Natural killer cell (primary cell): ENCODE data around the gene SYT3. TPM values are rescaled to one million over a fixed set of nuclear protein-coding genes. Genes with fewer than 3 reads are reported as not detected.

Experiments
- ATAC-seq, 3 donors: fragments of 150-1000 bp in 2 of 3; fragments of 200-7000 bp in 1 of 3; cut with Tn5 transposase; 1 replicate in 1 of 3; 2 replicates in 2 of 3; pipeline ENCODE4 v1.10.0; 2021; ENCODE audit warnings: mild to moderate bottlenecking in 2 of 3, moderate library complexity in 2 of 3
- DNase-seq, 2 donors: peaks; one replicate each; pipeline versions ENCODE4 v3.0.0 to v3.0.0-alpha.2; 2013 to 2021; ENCODE audit warnings: mixed read lengths in 1 of 2
- H3K27ac ChIP-seq: one replicate; pipeline ENCODE4 v1.5.1; 2013; ENCODE audit warnings: mild to moderate bottlenecking, low read length
- H3K27me3 ChIP-seq: one replicate; pipeline ENCODE4 v1.6.1; 2013; ENCODE audit warnings: low read length; ENCODE audit not compliant: control insufficient read depth, insufficient read depth
- H3K36me3 ChIP-seq: one replicate; pipeline ENCODE4 v1.6.1; 2013; ENCODE audit warnings: low read length; ENCODE audit not compliant: control insufficient read depth, insufficient read depth
- H3K4me1 ChIP-seq: one replicate; pipeline ENCODE4 v1.6.1; 2013; ENCODE audit warnings: low read length; ENCODE audit not compliant: control insufficient read depth, insufficient read depth
- H3K4me3 ChIP-seq: one replicate; pipeline ENCODE4 v1.5.1; 2013; ENCODE audit warnings: low read length
- H3K9me3 ChIP-seq: one replicate; pipeline ENCODE4 v1.6.1; 2013; ENCODE audit warnings: low read length; ENCODE audit not compliant: control insufficient read depth, insufficient read depth
- H3K27ac Mint-ChIP-seq, 2 donors: one replicate each; pipeline ENCODE4 v1.8.0; 2022; ENCODE audit warnings: mild to moderate bottlenecking in 2 of 2, mixed read lengths in 2 of 2, moderate library complexity in 1 of 2
- H3K27me3 Mint-ChIP-seq, 2 donors: one replicate each; pipeline ENCODE4 v1.8.0; 2022; ENCODE audit warnings: low read depth in 2 of 2, mixed read lengths in 2 of 2
- H3K36me3 Mint-ChIP-seq: one replicate; pipeline ENCODE4 v1.8.0; 2022; ENCODE audit warnings: mixed read lengths
- H3K4me1 Mint-ChIP-seq, 2 donors: one replicate each; pipeline ENCODE4 v1.8.0; 2022; ENCODE audit warnings: mixed read lengths in 2 of 2
- H3K4me3 Mint-ChIP-seq: one replicate; pipeline ENCODE4 v1.8.0; 2022; ENCODE audit warnings: mild to moderate bottlenecking, moderate library complexity, mixed read lengths
- H3K9me3 Mint-ChIP-seq, 2 donors: one replicate each; pipeline ENCODE4 v1.8.0; 2022; ENCODE audit warnings: mixed read lengths in 2 of 2
- CTCF ChIP-seq: fragments of 200-600 bp; IDR thresholded peaks from one replicate; pipeline ENCODE4 v1.8.0; 2022; ENCODE audit warnings: antibody characterized with exemption
- WGBS: methylation state at CpG from one replicate; pipeline ENCODE4 v1.1.7; 2013; ENCODE audit warnings: missing lambda C conversion rate; ENCODE audit not compliant: insufficient coverage; 5-methylcytosine and 5-hydroxymethylcytosine counted together
- intact Hi-C: fragments of 100-400 bp; cut with micrococcal nuclease; formaldehyde crosslinking; loops from one replicate; pipeline ENCODE4 v1.14.2; 2022
- total RNA-seq, 4 donors: library from RNA; stranded (reverse); fragments of 120-200 nt in 1 of 4; gene quantifications; one replicate each; pipeline versions ENCODE4 v1.2.3 to v1.2.4, GENCODE V29; 2013 to 2022

The SYT3 gene
- total RNA-seq, 3 donors from 2014 or later (not counting 1 experiment from before 2014, with no cell fraction given): not detected

- peaks cover 5% of the 10 kb centered on the region for H3K4me1 ChIP-seq
- no peak for TF ChIP-seq CTCF
- no peak overlapping the region for H3K27ac ChIP-seq
- H3K9me3 ChIP-seq: no peaks in the 10 kb centered on the region
- H3K36me3 ChIP-seq: no peaks in the 10 kb centered on the region
- ATAC-seq: no peak
- intact Hi-C loops: no loop called here
- H3K4me3 Mint-ChIP-seq: no peak overlapping the region
- no peaks in the 10 kb centered on the region for H3K9me3 Mint-ChIP-seq
- H3K27me3 ChIP-seq: peaks cover 6% of the 10 kb centered on the region
- H3K4me3 ChIP-seq: no peak overlapping the region
- WGBS: 93% methylated on average over 6 of the region's 6 CpGs
- no peaks in the 10 kb centered on the region for H3K36me3 Mint-ChIP-seq
- DNase-seq: no peak
- peaks cover 21 to 24% of the 10 kb centered on the region in 2 donors for H3K27me3 Mint-ChIP-seq
- no peak overlapping the region for H3K27ac Mint-ChIP-seq
- no peaks in the 10 kb centered on the region for H3K4me1 Mint-ChIP-seq
Observed at GRCh38 chr19:50664204-50664603, 24.5 kb upstream of the SYT3 start.

GRCh38 chr19:50663482-50663790, 23.8 kb upstream of the SYT3 start:
- peaks cover 21 to 23% of the 10 kb centered on the region in 2 donors for H3K27me3 Mint-ChIP-seq
- 86% methylated on average over 1 of the region's 1 CpG for WGBS

GRCh38 chr19:50662651-50663481, 23.2 kb upstream of the SYT3 start:
- Mint-ChIP-seq H3K27me3 (peaks cover 23 to 26% of the 10 kb centered on the region in 2 donors), H3K9me3 (peaks cover 4 to 5% of the 10 kb centered on the region in 2 donors), H3K4me1 (peaks cover 7 to 9% of the 10 kb centered on the region in 2 donors), H3K36me3 (no peaks in the 10 kb centered on the region), H3K4me3 (peak overlapping the region; percentile 40), H3K27ac (no peak overlapping the region)
- H3K36me3 ChIP-seq: no peaks in the 10 kb centered on the region
- H3K4me1 ChIP-seq: peaks cover 19% of the 10 kb centered on the region
- DNase-seq (no peak), ATAC-seq (no peak)
- H3K4me3 ChIP-seq: no peak overlapping the region
- peaks cover 8% of the 10 kb centered on the region for H3K27me3 ChIP-seq
- intact Hi-C loops: no loop called here
- TF ChIP-seq CTCF: no peak
- no peak overlapping the region for H3K27ac ChIP-seq
- peaks cover 6% of the 10 kb centered on the region for H3K9me3 ChIP-seq
- 73% methylated on average over 16 of the region's 16 CpGs for WGBS

More at GRCh38 chr19:50663482-50663790, 23.8 kb upstream of the SYT3 start:
- DNase-seq (no peak), ATAC-seq (no peak)
- H3K36me3 Mint-ChIP-seq: no peaks in the 10 kb centered on the region
- H3K27ac ChIP-seq: no peak overlapping the region
- peak overlapping the region; percentile 17 for H3K4me3 Mint-ChIP-seq
- H3K36me3 ChIP-seq: no peaks in the 10 kb centered on the region
- no peak overlapping the region for H3K4me3 ChIP-seq
- intact Hi-C loops: no loop called here
- H3K9me3 Mint-ChIP-seq: no peaks in the 10 kb centered on the region
- no peak overlapping the region for H3K27ac Mint-ChIP-seq
- H3K4me1 ChIP-seq: peaks cover 13% of the 10 kb centered on the region
- peaks cover 6% of the 10 kb centered on the region for H3K27me3 ChIP-seq
- H3K4me1 Mint-ChIP-seq: peaks cover 1 to 3% of the 10 kb centered on the region in 2 donors
- no peak for TF ChIP-seq CTCF
- peaks cover 2% of the 10 kb centered on the region for H3K9me3 ChIP-seq
